IPS-15b (cell line): ENCODE data around the gene SH2B3.

Experiments used
- H3K27me3 ChIP-seq: one replicate; pipeline ENCODE4 v1.6.1; 2013; ENCODE audit warnings: low read length; ENCODE audit not compliant: control insufficient read depth, insufficient read depth
- H3K36me3 ChIP-seq: one replicate; pipeline ENCODE4 v1.6.1; 2013; ENCODE audit warnings: low read length; ENCODE audit not compliant: control insufficient read depth, insufficient read depth
- H3K4me1 ChIP-seq: one replicate; pipeline ENCODE4 v1.6.1; 2013; ENCODE audit warnings: mild to moderate bottlenecking, low read length; ENCODE audit not compliant: control insufficient read depth, insufficient read depth
- H3K4me3 ChIP-seq: one replicate; pipeline ENCODE4 v1.5.1; 2013; ENCODE audit warnings: low read depth, low read length
- H3K9ac ChIP-seq: one replicate; pipeline ENCODE4 v1.6.1; 2013; ENCODE audit warnings: low read depth, mild to moderate bottlenecking, low read length
- H3K9me3 ChIP-seq: one replicate; pipeline ENCODE4 v1.6.1; 2013; ENCODE audit warnings: mild to moderate bottlenecking, low read length; ENCODE audit not compliant: control insufficient read depth, insufficient read depth

The SH2B3 gene

GRCh38 chr12:111436266-111436665, 30.5 kb downstream of the SH2B3 start:
- H3K4me1 ChIP-seq: peaks cover 15% of the 10 kb centered on the region
- H3K4me3 ChIP-seq: no peak overlapping the region
- no peaks in the 10 kb centered on the region for H3K9me3 ChIP-seq

GRCh38 chr12:111436811-111437210, 31.1 kb downstream of the SH2B3 start:
- peaks cover 15% of the 10 kb centered on the region for H3K4me1 ChIP-seq
- H3K4me3 ChIP-seq: no peak overlapping the region
- H3K36me3 ChIP-seq: peaks cover 12% of the 10 kb centered on the region
- H3K9me3 ChIP-seq: no peaks in the 10 kb centered on the region
- H3K9ac ChIP-seq: no peak overlapping the region
- H3K27me3 ChIP-seq: no peaks in the 10 kb centered on the region

More at GRCh38 chr12:111436266-111436665, 30.5 kb downstream of the SH2B3 start:
- Histone ChIP-seq H3K9ac (no peak overlapping the region), H3K27me3 (no peaks in the 10 kb centered on the region), H3K36me3 (peaks cover 12% of the 10 kb centered on the region)

GRCh38 chr12:111437816-111438454, 32.2 kb downstream of the SH2B3 start:
- H3K4me1 ChIP-seq: peaks cover 15% of the 10 kb centered on the region
- H3K9ac ChIP-seq: no peak overlapping the region
- H3K36me3 ChIP-seq: peaks cover 16% of the 10 kb centered on the region
- no peak overlapping the region for H3K4me3 ChIP-seq
- no peaks in the 10 kb centered on the region for H3K9me3 ChIP-seq
- H3K27me3 ChIP-seq: no peaks in the 10 kb centered on the region

GRCh38 chr12:111438481-111438880, 32.8 kb downstream of the SH2B3 start:
- Histone ChIP-seq H3K4me1 (peaks cover 15% of the 10 kb centered on the region), H3K4me3 (no peak overlapping the region), H3K9me3 (no peaks in the 10 kb centered on the region), H3K27me3 (no peaks in the 10 kb centered on the region), H3K9ac (no peak overlapping the region), H3K36me3 (peaks cover 18% of the 10 kb centered on the region)

DNA sequence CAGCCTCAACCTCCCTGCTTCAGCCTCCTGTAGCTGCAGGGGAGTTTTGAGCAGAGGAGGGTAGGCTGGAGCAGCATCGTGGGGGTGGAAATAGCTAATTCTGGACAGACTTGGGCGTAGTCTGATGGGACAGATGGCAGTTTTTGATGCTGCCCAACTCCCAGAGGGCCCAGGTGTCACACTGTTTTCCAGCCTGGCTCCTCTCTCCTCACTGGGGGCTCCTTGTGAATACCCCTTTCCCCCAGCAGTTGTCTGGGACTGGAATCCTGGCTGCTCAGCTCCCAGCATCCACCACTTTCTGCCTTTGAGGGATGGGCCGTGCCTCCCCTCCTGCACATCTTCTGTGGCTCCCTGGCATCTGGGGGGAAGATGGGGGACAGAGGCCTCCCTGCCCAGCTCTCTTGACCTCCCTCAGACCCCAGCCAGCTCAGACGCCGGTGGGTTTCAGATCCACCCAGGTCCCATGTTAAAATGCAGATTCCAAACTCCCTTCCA, 34.0 kb downstream of the SH2B3 start:
- H3K9ac ChIP-seq: no peak overlapping the region

GRCh38 chr12:111440152-111440551, 34.4 kb downstream of the SH2B3 start:
- H3K36me3 ChIP-seq: peaks cover 24% of the 10 kb centered on the region
- H3K9me3 ChIP-seq: no peaks in the 10 kb centered on the region
- no peaks in the 10 kb centered on the region for H3K27me3 ChIP-seq
- H3K4me3 ChIP-seq: no peak overlapping the region
- no peak overlapping the region for H3K9ac ChIP-seq
- H3K4me1 ChIP-seq: peaks cover 8% of the 10 kb centered on the region

More for the DNA sequence above, 34.0 kb downstream of the SH2B3 start:
- H3K36me3 ChIP-seq: peaks cover 20% of the 10 kb centered on the region
- no peaks in the 10 kb centered on the region for H3K9me3 ChIP-seq
- peaks cover 9% of the 10 kb centered on the region for H3K4me1 ChIP-seq
- no peaks in the 10 kb centered on the region for H3K27me3 ChIP-seq
- no peak overlapping the region for H3K4me3 ChIP-seq

DNA sequence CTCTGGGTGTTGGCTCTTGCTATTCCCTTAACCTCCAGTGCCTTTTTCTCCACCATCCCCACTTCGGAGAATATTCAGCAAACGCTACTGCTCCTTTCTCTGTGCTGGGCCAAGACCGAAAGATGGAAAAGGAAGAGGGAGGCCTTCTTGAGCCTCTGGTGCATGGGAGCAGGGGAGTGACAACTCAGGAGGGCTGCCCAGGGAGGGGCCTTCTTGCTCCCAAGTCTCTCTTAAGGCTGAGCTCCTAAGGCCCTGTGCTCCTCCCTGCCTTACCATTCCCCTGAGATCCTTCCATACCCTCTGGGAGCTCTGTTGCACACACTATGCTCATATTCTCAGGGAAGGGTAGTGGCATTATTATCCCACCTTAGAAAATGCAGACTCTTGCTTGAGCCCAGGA, 34.9 kb downstream of the SH2B3 start:
- H3K9me3 ChIP-seq: no peaks in the 10 kb centered on the region
- H3K27me3 ChIP-seq: no peaks in the 10 kb centered on the region
- no peak overlapping the region for H3K9ac ChIP-seq
- peaks cover 27% of the 10 kb centered on the region for H3K36me3 ChIP-seq
- peaks cover 8% of the 10 kb centered on the region for H3K4me1 ChIP-seq
- H3K4me3 ChIP-seq: no peak overlapping the region

DNA sequence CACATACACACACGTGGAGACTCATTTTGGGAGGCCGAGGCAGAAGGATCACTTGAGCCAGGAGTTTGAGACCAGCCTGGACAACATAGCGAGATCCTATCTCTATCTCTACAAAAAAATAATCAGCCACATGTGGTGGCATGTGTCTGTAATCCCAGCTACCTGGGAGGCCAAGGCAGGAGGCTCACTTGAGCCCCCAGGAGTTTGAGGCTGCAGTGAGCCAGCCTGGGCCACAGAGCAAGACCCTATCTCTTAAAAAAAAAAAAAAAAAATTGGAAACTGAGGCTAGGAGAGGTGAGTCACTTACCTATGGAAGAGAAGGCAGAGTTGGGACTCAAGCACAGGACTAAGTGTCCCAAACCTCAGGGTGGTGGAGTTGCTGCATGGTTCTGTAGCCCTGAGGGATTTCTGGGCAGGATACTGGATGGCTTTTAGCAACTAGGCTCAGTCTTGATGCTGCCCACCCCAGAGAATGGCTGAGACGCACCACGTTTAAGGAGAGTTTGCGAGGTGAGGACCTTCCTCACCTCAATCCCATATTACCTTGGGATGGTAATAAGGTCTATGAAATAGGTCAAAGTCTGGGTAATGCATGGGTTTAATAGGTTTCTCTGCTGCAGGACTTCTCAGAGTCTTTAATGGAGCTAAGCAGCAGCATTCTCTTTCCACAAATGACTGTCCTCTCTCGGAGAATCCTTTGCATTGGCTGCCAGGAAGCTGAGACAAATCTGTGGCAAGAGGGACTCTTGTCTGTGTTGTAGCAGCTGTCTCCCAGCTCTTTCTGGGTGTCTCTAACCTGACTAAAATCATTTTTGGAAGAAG, 35.6 kb downstream of the SH2B3 start:
- H3K9me3 ChIP-seq: no peaks in the 10 kb centered on the region
- no peak overlapping the region for H3K9ac ChIP-seq
- H3K4me1 ChIP-seq: peaks cover 5% of the 10 kb centered on the region
- no peak overlapping the region for H3K4me3 ChIP-seq
- H3K36me3 ChIP-seq: peaks cover 29% of the 10 kb centered on the region
- H3K27me3 ChIP-seq: no peaks in the 10 kb centered on the region

DNA sequence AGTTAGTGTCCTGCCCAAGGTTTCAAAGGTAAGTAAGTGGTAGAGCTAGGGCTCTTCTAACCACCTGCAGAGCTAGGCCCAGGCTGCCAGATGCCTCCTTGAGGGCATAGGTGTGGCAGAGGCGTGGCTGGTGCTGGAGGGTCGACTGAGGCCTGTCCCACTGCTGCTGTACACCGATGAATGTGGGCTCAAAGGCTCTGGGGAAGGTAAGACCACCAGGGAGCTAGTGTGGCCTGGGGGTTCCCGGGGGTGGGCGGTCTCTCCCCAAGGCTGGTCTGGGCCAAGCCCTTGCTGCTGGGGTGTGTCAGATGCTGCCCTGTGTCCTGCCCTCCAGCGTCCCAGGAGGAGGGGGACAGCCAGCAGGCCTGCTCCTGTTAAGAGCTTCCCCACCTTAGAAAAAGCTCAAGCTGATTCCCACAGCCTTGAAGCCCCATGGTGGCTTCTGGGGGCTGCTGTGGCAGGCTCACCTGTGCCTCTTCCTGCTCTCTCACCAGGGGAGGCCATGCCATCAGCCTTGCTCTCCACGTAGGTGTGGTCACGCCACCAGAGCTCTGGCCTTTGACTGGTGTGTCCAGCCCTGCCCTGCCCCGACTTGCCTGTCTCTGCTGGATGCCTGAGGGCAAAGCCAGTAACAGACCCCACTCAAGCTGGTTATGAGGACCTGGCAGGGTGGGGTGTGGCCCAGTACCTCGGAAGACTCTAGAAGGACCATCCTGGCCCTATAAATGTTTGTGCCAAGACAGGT, 36.8 kb downstream of the SH2B3 start:
- H3K9ac ChIP-seq: no peak overlapping the region

GRCh38 chr12:111443086-111443485, 37.4 kb downstream of the SH2B3 start:
- Histone ChIP-seq H3K9me3 (no peaks in the 10 kb centered on the region), H3K4me3 (no peak overlapping the region), H3K9ac (no peak overlapping the region), H3K27me3 (no peaks in the 10 kb centered on the region), H3K4me1 (no peaks in the 10 kb centered on the region), H3K36me3 (peaks cover 42% of the 10 kb centered on the region)

More for the DNA sequence above, 36.8 kb downstream of the SH2B3 start:
- Histone ChIP-seq H3K36me3 (peaks cover 39% of the 10 kb centered on the region), H3K27me3 (no peaks in the 10 kb centered on the region), H3K4me3 (no peak overlapping the region), H3K4me1 (peaks cover 5% of the 10 kb centered on the region), H3K9me3 (no peaks in the 10 kb centered on the region)

GRCh38 chr12:111443586-111443985, 37.9 kb downstream of the SH2B3 start:
- H3K9me3 ChIP-seq: no peaks in the 10 kb centered on the region
- H3K4me3 ChIP-seq: no peak overlapping the region
- no peak overlapping the region for H3K9ac ChIP-seq
- H3K27me3 ChIP-seq: no peaks in the 10 kb centered on the region
- peaks cover 47% of the 10 kb centered on the region for H3K36me3 ChIP-seq
- no peaks in the 10 kb centered on the region for H3K4me1 ChIP-seq
